Nephron progenitor cell (in vitro differentiated cells): ENCODE data around the gene CABP1.
A peak's percentile ranks its signal among the peaks of the same experiment; 100 is the strongest.

Experiments used
- DNase-seq: peaks from one replicate; pipeline ENCODE4 v3.0.0; 2021
- H3K27ac Mint-ChIP-seq: 2 replicates; pipeline ENCODE4 v1.8.0; 2021; ENCODE audit warnings: mild to moderate bottlenecking, moderate library complexity, mixed read lengths
- H3K27me3 Mint-ChIP-seq: 2 replicates; pipeline ENCODE4 v1.8.0; 2021; ENCODE audit warnings: mild to moderate bottlenecking, low read depth, mixed read lengths; ENCODE audit not compliant: poor library complexity
- H3K36me3 Mint-ChIP-seq: 2 replicates; pipeline ENCODE4 v1.8.0; 2021; ENCODE audit warnings: low read depth, mixed read lengths
- H3K4me1 Mint-ChIP-seq: 2 replicates; pipeline ENCODE4 v1.8.0; 2021; ENCODE audit warnings: mixed read lengths
- H3K4me3 Mint-ChIP-seq: 2 replicates; pipeline ENCODE4 v1.8.0; 2021; ENCODE audit warnings: mild to moderate bottlenecking, moderate library complexity, mixed read lengths
- H3K9me3 Mint-ChIP-seq: 2 replicates; pipeline ENCODE4 v1.8.0; 2021; ENCODE audit warnings: mild to moderate bottlenecking, moderate library complexity, mixed read lengths
- TF ChIP-seq, protein P1 (sequence below): fragments of 200-600 bp; sonication (generic); IDR thresholded peaks from 2 replicates; pipeline ENCODE4 v1.5.0; 2021; ENCODE audit warnings: antibody characterized with exemption

CABP1 gene

GRCh38 chr12:120713861-120714482 lies 73.5 kb downstream of the CABP1 start:
- no peaks in the 10 kb centered on the region for H3K9me3 Mint-ChIP-seq
- H3K4me3 Mint-ChIP-seq: peak overlapping the region; percentile 63
- peaks cover 46% of the 10 kb centered on the region for H3K4me1 Mint-ChIP-seq
- no peak overlapping the region for H3K27ac Mint-ChIP-seq
- DNase-seq: peak; percentile 75
- peaks cover 40% of the 10 kb centered on the region for H3K36me3 Mint-ChIP-seq
- TF ChIP-seq, protein P1, sequence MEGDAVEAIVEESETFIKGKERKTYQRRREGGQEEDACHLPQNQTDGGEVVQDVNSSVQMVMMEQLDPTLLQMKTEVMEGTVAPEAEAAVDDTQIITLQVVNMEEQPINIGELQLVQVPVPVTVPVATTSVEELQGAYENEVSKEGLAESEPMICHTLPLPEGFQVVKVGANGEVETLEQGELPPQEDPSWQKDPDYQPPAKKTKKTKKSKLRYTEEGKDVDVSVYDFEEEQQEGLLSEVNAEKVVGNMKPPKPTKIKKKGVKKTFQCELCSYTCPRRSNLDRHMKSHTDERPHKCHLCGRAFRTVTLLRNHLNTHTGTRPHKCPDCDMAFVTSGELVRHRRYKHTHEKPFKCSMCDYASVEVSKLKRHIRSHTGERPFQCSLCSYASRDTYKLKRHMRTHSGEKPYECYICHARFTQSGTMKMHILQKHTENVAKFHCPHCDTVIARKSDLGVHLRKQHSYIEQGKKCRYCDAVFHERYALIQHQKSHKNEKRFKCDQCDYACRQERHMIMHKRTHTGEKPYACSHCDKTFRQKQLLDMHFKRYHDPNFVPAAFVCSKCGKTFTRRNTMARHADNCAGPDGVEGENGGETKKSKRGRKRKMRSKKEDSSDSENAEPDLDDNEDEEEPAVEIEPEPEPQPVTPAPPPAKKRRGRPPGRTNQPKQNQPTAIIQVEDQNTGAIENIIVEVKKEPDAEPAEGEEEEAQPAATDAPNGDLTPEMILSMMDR: peak; percentile 87
- H3K27me3 Mint-ChIP-seq: no peaks in the 10 kb centered on the region
